Stomach smooth muscle (tissue), 2 donors: ENCODE measurements around the gene ATP13A2.

Source experiments
- H3K27ac ChIP-seq: one replicate; pipeline ENCODE4 v1.7.0; 2013; ENCODE audit warnings: mild to moderate bottlenecking, low read length, inconsistent platforms
- H3K27me3 ChIP-seq, 2 donors: one replicate each; pipeline ENCODE4 v1.7.0; 2013; ENCODE audit warnings: low read length in 2 of 2; ENCODE audit not compliant: insufficient read depth in 2 of 2, control insufficient read depth in 1 of 2
- H3K36me3 ChIP-seq, 2 donors: one replicate each; pipeline ENCODE4 v1.7.0; 2013; ENCODE audit warnings: low read length in 2 of 2; ENCODE audit not compliant: control insufficient read depth in 2 of 2, insufficient read depth in 2 of 2
- H3K4me1 ChIP-seq: one replicate; pipeline ENCODE4 v1.7.0; 2013; ENCODE audit warnings: low read length; ENCODE audit not compliant: control insufficient read depth, insufficient read depth
- H3K4me3 ChIP-seq, 2 donors: one replicate each; pipeline ENCODE4 v1.7.0; 2013; ENCODE audit warnings: low read length in 2 of 2
- H3K9ac ChIP-seq, 2 donors: one replicate each; pipeline ENCODE4 v1.7.0; 2013; ENCODE audit warnings: low read length in 2 of 2, mild to moderate bottlenecking in 1 of 2
- H3K9me3 ChIP-seq, 2 donors: one replicate each; pipeline ENCODE4 v1.7.0; 2013; ENCODE audit warnings: low read length in 2 of 2; ENCODE audit not compliant: control insufficient read depth in 2 of 2
- donor health status: healthy.
- donor health status: Pancreatic carcinoma.

Gene ATP13A2

GRCh38 chr1:17014671-17015567, 3.2 kb upstream of the ATP13A2 start:
- Histone ChIP-seq H3K4me1 (peaks cover 20% of the 10 kb centered on the region), H3K27ac (no peak overlapping the region), H3K9me3 (no peaks in the 10 kb centered on the region), H3K27me3 (no peaks in the 10 kb centered on the region), H3K36me3 (peaks cover 15% of the 10 kb centered on the region in 2 donors), H3K9ac (no peak overlapping the region), H3K4me3 (no peak overlapping the region)

DNA sequence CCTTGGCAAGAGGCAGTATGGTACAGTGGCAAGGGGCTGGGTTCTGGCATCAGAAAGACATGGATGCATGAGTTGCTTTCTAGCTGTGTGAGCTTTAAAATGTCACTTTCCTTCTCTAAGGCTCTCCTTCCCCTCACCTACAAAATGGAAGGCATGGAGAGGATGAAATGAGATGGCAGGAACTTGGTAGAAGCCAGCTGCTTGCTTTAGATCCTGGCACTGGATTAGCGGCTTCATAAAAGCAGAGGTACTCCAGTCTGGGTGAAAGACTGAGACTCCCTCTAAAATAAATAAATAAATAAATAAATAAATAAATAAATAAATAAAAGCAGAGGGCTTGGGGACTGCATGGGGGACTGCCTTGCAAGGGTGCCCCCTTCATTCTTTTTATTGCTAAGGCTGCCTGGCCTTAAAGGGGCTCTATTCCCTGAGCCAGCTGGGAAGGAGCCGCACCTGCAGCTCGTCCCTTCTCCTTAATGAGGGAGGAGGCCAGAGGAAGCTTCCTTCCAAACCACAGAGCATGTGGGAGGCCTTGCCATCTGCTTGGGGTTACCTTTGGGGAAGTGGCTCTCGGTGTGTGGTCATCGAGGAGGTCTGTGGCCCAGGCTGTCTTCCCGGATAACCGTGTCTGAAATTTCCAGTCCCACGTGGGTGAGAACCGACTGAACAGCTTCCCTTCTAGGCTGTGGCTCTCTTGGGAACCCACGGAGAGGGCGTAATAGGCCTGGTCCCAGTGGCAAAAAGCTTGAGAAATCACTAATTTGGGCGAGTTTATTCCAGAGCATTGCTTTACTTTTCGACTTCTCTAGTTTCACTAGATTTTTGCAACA, 2.0 kb upstream of the ATP13A2 start:
- H3K27me3 ChIP-seq = no peaks in the 10 kb centered on the region
- H3K9me3 ChIP-seq = no peaks in the 10 kb centered on the region
- peaks cover 20% of the 10 kb centered on the region for H3K4me1 ChIP-seq

DNA sequence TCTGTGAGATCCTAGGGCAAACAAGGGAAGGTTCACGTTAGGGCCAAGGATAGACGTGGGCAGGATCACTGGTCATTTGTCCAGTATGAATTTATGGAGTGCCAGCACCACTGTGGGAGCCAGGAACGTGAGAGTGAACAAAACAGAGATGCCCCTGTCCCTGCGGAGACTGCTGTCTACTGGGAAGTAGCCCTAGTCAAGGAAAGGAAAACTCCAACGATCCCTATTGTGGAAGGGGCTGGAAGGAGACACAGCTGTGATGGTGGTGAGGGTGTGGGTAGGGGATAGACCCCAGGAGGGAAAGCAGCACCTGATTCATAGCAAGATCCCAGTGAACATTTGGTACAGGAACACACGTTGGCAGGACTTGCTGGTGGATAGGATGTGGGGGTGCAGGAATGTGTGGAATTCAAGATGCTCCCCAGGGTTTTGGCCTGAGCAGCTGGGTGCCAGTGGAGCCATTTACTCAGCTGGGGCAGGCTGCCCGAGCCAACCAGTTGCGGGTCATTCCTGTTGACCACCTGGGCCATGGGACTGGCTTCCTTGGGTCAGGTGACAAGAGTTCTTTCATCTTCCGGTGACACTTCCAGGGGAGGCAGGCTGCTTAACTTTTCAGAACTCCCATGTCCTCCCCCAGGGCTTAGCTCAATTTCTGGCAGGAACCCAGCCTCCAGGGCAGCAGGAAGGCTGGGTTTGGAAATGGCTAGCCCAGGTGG, 1.2 kb upstream of the ATP13A2 start:
- Histone ChIP-seq H3K27me3 (no peaks in the 10 kb centered on the region), H3K4me1 (peaks cover 20% of the 10 kb centered on the region), H3K36me3 (peaks cover 0 to 1% of the 10 kb centered on the region in 2 donors), H3K27ac (no peak overlapping the region), H3K4me3 (no peak overlapping the region), H3K9me3 (no peaks in the 10 kb centered on the region), H3K9ac (no peak overlapping the region)

More for the DNA sequence above, 2.0 kb upstream of the ATP13A2 start:
- Histone ChIP-seq H3K9ac (no peak overlapping the region), H3K36me3 (peaks cover 5 to 7% of the 10 kb centered on the region in 2 donors), H3K27ac (no peak overlapping the region), H3K4me3 (no peak overlapping the region)

DNA sequence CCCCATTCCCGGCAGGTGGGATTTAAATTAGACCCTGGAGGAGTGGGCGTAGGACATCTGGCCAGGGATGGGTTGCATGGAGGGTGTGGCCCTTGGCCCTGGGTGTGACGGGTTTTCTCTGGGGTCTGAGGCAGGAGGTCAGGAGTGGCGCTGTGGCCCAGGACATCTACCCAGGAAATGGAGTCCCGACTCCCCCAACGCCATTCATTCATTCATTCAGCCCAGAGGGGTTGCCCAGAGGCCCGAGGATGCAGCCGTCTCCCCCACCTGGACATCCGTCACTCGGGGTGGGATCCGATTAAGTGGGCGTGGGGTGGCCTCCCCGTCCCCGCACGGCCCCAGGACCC, 663 bp downstream of the ATP13A2 start:
- peak overlapping the region; percentile 51 to 77 for H3K9ac ChIP-seq
- H3K4me1 ChIP-seq = peaks cover 20% of the 10 kb centered on the region
- H3K27me3 ChIP-seq = no peaks in the 10 kb centered on the region
- no peaks in the 10 kb centered on the region for H3K36me3 ChIP-seq
- no peaks in the 10 kb centered on the region for H3K9me3 ChIP-seq
- H3K27ac ChIP-seq = no peak overlapping the region
- peak overlapping the region; percentile 79 to 82 for H3K4me3 ChIP-seq

- Histone ChIP-seq H3K9ac (no peak overlapping the region), H3K4me3 (no peak overlapping the region), H3K9me3 (no peaks in the 10 kb centered on the region), H3K27ac (no peak overlapping the region), H3K36me3 (peaks cover 0 to 5% of the 10 kb centered on the region in 2 donors), H3K27me3 (no peaks in the 10 kb centered on the region), H3K4me1 (peaks cover 20% of the 10 kb centered on the region)
Measured at GRCh38 chr1:17009706-17010105, 2.0 kb downstream of the ATP13A2 start.

DNA sequence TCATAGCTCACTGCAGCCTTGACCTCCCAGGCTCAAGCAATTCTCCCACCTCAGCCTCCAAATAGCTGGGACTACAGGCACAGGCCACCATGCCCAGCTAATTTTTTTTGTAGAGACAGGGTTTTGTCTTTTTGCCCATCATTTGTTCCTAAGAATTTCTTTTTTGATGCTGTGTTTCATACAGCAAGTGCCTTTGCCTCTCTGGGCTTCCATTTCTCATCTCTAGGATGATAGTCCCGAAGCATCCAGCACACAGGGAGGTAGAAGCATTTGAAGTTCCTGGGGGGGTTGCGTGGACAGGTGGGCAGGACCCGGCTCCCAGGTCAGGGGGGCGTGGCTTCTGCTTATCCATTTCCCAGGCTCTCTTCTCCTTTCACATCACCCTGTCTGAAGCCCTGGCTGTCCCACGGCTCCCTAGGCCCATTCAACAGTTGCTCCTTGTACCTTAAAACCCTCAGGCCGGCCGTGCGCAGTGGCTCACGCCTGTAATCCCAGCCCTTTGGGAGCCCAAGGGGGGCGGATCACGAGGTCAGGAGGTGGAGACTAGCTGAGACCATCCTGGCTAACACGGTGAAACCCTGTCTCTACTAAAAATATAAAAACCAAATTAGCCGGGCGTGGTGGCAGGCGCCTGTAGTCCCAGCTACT, 3.4 kb downstream of the ATP13A2 start:
- no peaks in the 10 kb centered on the region for H3K9me3 ChIP-seq
- no peaks in the 10 kb centered on the region for H3K27me3 ChIP-seq
- no peak overlapping the region for H3K9ac ChIP-seq
- H3K4me3 ChIP-seq = no peak overlapping the region
- no peak overlapping the region for H3K27ac ChIP-seq
- H3K4me1 ChIP-seq = peaks cover 20% of the 10 kb centered on the region
- H3K36me3 ChIP-seq = peaks cover 4 to 15% of the 10 kb centered on the region in 2 donors

DNA sequence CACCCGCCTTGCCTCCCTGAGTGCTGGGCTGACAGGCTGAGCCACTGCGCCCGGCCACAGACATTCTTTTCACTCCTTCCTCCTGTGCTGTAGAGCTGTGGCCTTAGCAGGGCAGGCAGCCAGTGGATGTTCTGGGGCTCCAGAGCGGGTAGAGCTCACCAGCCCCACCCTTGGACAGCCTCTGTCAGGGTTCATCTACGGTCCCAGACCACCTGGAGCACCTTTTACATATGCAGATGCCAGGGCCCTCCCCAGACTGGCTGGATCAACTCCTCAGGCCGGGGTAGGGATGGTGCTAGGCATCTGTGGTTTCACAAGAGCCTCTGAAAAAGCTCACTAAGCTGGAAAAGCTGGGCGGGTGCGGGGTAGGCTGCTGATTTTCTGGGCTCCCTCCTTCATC, 4.6 kb downstream of the ATP13A2 start:
- no peak overlapping the region for H3K27ac ChIP-seq
- H3K27me3 ChIP-seq = no peaks in the 10 kb centered on the region
- no peaks in the 10 kb centered on the region for H3K9me3 ChIP-seq
- H3K4me1 ChIP-seq = peaks cover 15% of the 10 kb centered on the region
- H3K9ac ChIP-seq = no peak overlapping the region
- peaks cover 12 to 22% of the 10 kb centered on the region in 2 donors for H3K36me3 ChIP-seq
- no peak overlapping the region for H3K4me3 ChIP-seq

GRCh38 chr1:17005365-17005740, 6.4 kb downstream of the ATP13A2 start:
- Histone ChIP-seq H3K27me3 (no peaks in the 10 kb centered on the region), H3K9ac (no peak overlapping the region), H3K4me1 (peaks cover 3% of the 10 kb centered on the region), H3K27ac (no peak overlapping the region), H3K36me3 (peaks cover 17 to 26% of the 10 kb centered on the region in 2 donors), H3K9me3 (no peaks in the 10 kb centered on the region), H3K4me3 (no peak overlapping the region)

GRCh38 chr1:17004466-17005364, 7.0 kb downstream of the ATP13A2 start:
- H3K27ac ChIP-seq = no peak overlapping the region
- H3K4me3 ChIP-seq = no peak overlapping the region
- no peak overlapping the region for H3K9ac ChIP-seq
- H3K27me3 ChIP-seq = no peaks in the 10 kb centered on the region
- no peaks in the 10 kb centered on the region for H3K9me3 ChIP-seq
- no peaks in the 10 kb centered on the region for H3K4me1 ChIP-seq
- H3K36me3 ChIP-seq = peaks cover 17 to 28% of the 10 kb centered on the region in 2 donors
